ENCODE data around the gene ZNF664.

Gene ZNF664

GRCh38 chr12:123948401-123948795 is 24.6 kb upstream of the ZNF664 start:
- H3K27ac ChIP-seq: no peak overlapping the region
- no peak for TF ChIP-seq ZFX (IDR thresholded peaks at IDR 0.05; ENCODE audit: borderline replicate concordance)
- TF ChIP-seq CTCF (IDR thresholded peaks at IDR 0.05): no peak

- H3K27ac ChIP-seq: no peak overlapping the region
- TF ChIP-seq CTCF (IDR thresholded peaks at IDR 0.05) (no peak), ZFX (IDR thresholded peaks at IDR 0.05; ENCODE audit: borderline replicate concordance) (no peak)
Observed at GRCh38 chr12:123948796-123949769, 23.9 kb upstream of the ZNF664 start.

GRCh38 chr12:123949770-123950165 is 23.2 kb upstream of the ZNF664 start:
- no peak for TF ChIP-seq CTCF (IDR thresholded peaks at IDR 0.05)
- TF ChIP-seq ZFX (IDR thresholded peaks at IDR 0.05; ENCODE audit: borderline replicate concordance): no peak
- no peak overlapping the region for H3K27ac ChIP-seq

GRCh38 chr12:123950476-123951349 is 22.3 kb upstream of the ZNF664 start:
- no peak for TF ChIP-seq ZFX (IDR thresholded peaks at IDR 0.05; ENCODE audit: borderline replicate concordance)
- no peak for TF ChIP-seq CTCF (IDR thresholded peaks at IDR 0.05)
- H3K27ac ChIP-seq: no peak overlapping the region

- peak overlapping the region; percentile 27 for H3K27ac ChIP-seq
- TF ChIP-seq CTCF (IDR thresholded peaks at IDR 0.05) (no peak), ZFX (IDR thresholded peaks at IDR 0.05; ENCODE audit: borderline replicate concordance) (no peak)
Observed at GRCh38 chr12:123951467-123951866, 21.5 kb upstream of the ZNF664 start.

- TF ChIP-seq ZFX (IDR thresholded peaks at IDR 0.05; ENCODE audit: borderline replicate concordance): no peak
- TF ChIP-seq CTCF (IDR thresholded peaks at IDR 0.05): no peak
- peak overlapping the region; percentile 27 for H3K27ac ChIP-seq
Observed at GRCh38 chr12:123952037-123952436, 21.0 kb upstream of the ZNF664 start.

Data from 22Rv1 (cell line).